Skin epidermis (tissue), 12 donors: ENCODE measurements around the gene FXYD7.

Source experiments
- H3K27ac ChIP-seq, 21 experiments: fragments of 200-600 bp; sonication (generic) in 11 of 21; one replicate each; pipeline ENCODE4 v1.5.0; 2020; ENCODE audit warnings: mild to moderate bottlenecking in 3 of 21, inconsistent platforms in 2 of 21, moderate library complexity in 2 of 21
- H3K4me3 ChIP-seq, 7 experiments: fragments of 200-600 bp; sonication (generic) in 2 of 7; one replicate each; pipeline ENCODE4 v1.5.0; 2020; ENCODE audit warnings: inconsistent platforms in 2 of 7, mild to moderate bottlenecking in 2 of 7, moderate library complexity in 1 of 7

The FXYD7 gene

GRCh38 chr19:35108730-35109129 lies 34.3 kb upstream of the FXYD7 start:
- Histone ChIP-seq H3K4me3 (no peak overlapping the region), H3K27ac (peak overlapping the region in 11 of 21 experiments; percentile 33 to 71 (median 49))

- H3K4me3 ChIP-seq = no peak overlapping the region
- peak overlapping the region in 14 of 21 experiments; percentile 29 to 71 (median 48) for H3K27ac ChIP-seq
Measured at GRCh38 chr19:35109395-35110112, 33.5 kb upstream of the FXYD7 start.

GRCh38 chr19:35110974-35111373 lies 32.1 kb upstream of the FXYD7 start:
- Histone ChIP-seq H3K4me3 (no peak overlapping the region), H3K27ac (peak overlapping the region in 8 of 21 experiments; percentile 1 to 68 (median 29))

GRCh38 chr19:35112995-35113688 lies 29.9 kb upstream of the FXYD7 start:
- Histone ChIP-seq H3K27ac (peak overlapping the region in 5 of 21 experiments; percentile 3 to 80 (median 24)), H3K4me3 (no peak overlapping the region)

GRCh38 chr19:35114353-35115176 lies 28.5 kb upstream of the FXYD7 start:
- Histone ChIP-seq H3K27ac (peak overlapping the region; percentile 40 to 88 (median 81)), H3K4me3 (peak overlapping the region in 6 of 7 experiments; percentile 36 to 58 (median 41))

- H3K27ac ChIP-seq = peak within 1 kb of the TSS; percentile 62 to 88 (median 81)
- H3K4me3 ChIP-seq = peak within 1 kb of the TSS; percentile 32 to 58 (median 40)
Measured at GRCh38 chr19:35115177-35115951, 27.7 kb upstream of the FXYD7 start, which contains the start of gene FXYD3. Gene FXYD3 (plus strand): TSS chr19:35115823. CDS start chr19:35119377, 3,554 bp downstream.

- Histone ChIP-seq H3K27ac (peak overlapping the region; percentile 62 to 88 (median 81)), H3K4me3 (peak overlapping the region; percentile 32 to 58 (median 40))
Measured at GRCh38 chr19:35116072-35116801, 26.8 kb upstream of the FXYD7 start.

GRCh38 chr19:35117116-35117515 lies 25.9 kb upstream of the FXYD7 start:
- peak overlapping the region; percentile 32 to 58 (median 40) for H3K4me3 ChIP-seq
- H3K27ac ChIP-seq = peak overlapping the region in 20 of 21 experiments; percentile 69 to 88 (median 82)

- Histone ChIP-seq H3K27ac (peak overlapping the region in 15 of 21 experiments; percentile 29 to 88 (median 81)), H3K4me3 (peak overlapping the region; percentile 32 to 58 (median 40))
Measured at GRCh38 chr19:35117799-35118198, 25.3 kb upstream of the FXYD7 start.

- Histone ChIP-seq H3K27ac (peak overlapping the region in 19 of 21 experiments; percentile 2 to 88 (median 76)), H3K4me3 (peak overlapping the region; percentile 3 to 58 (median 9))
Measured at GRCh38 chr19:35118268-35119020, 24.6 kb upstream of the FXYD7 start.

- Histone ChIP-seq H3K27ac (peak overlapping the region in 19 of 21 experiments; percentile 2 to 88 (median 70)), H3K4me3 (peak overlapping the region; percentile 3 to 58 (median 9))
Measured at GRCh38 chr19:35119091-35119490, 24.0 kb upstream of the FXYD7 start.

- H3K4me3 ChIP-seq = peak overlapping the region in 3 of 7 experiments; percentile 3 to 58 (median 29)
- peak overlapping the region in 17 of 21 experiments; percentile 7 to 88 (median 76) for H3K27ac ChIP-seq
Measured at GRCh38 chr19:35119578-35120155, 23.4 kb upstream of the FXYD7 start.

- H3K4me3 ChIP-seq = no peak overlapping the region
- peak overlapping the region in 20 of 21 experiments; percentile 14 to 88 (median 76) for H3K27ac ChIP-seq
Measured at GRCh38 chr19:35120492-35120891, 22.6 kb upstream of the FXYD7 start.

GRCh38 chr19:35120898-35121297 lies 22.2 kb upstream of the FXYD7 start:
- Histone ChIP-seq H3K27ac (peak overlapping the region in 20 of 21 experiments; percentile 14 to 87 (median 76)), H3K4me3 (no peak overlapping the region)

GRCh38 chr19:35122687-35123551 lies 20.1 kb upstream of the FXYD7 start:
- H3K27ac ChIP-seq = peak overlapping the region in 20 of 21 experiments; percentile 53 to 89 (median 82)

GRCh38 chr19:35123573-35123972 lies 19.5 kb upstream of the FXYD7 start:
- peak overlapping the region in 20 of 21 experiments; percentile 53 to 89 (median 82) for H3K27ac ChIP-seq
- no peak overlapping the region for H3K4me3 ChIP-seq

More at GRCh38 chr19:35122687-35123551, 20.1 kb upstream of the FXYD7 start:
- H3K4me3 ChIP-seq = no peak overlapping the region
